ENCODE data around the gene BRPF1.
A peak's percentile ranks its signal among the peaks of the same experiment; 100 is the strongest.

BRPF1 gene

GRCh38 chr3:9787714-9788113 lies 56.2 kb downstream of the BRPF1 start:
- DNase-seq (ENCODE audit: low read depth): no peak

- DNase-seq (ENCODE audit: low read depth): no peak
Measured at GRCh38 chr3:9791127-9791526, 59.6 kb downstream of the BRPF1 start.

GRCh38 chr3:9791790-9792404 lies 60.4 kb downstream of the BRPF1 start:
- no peak for DNase-seq (ENCODE audit: low read depth)

DNA sequence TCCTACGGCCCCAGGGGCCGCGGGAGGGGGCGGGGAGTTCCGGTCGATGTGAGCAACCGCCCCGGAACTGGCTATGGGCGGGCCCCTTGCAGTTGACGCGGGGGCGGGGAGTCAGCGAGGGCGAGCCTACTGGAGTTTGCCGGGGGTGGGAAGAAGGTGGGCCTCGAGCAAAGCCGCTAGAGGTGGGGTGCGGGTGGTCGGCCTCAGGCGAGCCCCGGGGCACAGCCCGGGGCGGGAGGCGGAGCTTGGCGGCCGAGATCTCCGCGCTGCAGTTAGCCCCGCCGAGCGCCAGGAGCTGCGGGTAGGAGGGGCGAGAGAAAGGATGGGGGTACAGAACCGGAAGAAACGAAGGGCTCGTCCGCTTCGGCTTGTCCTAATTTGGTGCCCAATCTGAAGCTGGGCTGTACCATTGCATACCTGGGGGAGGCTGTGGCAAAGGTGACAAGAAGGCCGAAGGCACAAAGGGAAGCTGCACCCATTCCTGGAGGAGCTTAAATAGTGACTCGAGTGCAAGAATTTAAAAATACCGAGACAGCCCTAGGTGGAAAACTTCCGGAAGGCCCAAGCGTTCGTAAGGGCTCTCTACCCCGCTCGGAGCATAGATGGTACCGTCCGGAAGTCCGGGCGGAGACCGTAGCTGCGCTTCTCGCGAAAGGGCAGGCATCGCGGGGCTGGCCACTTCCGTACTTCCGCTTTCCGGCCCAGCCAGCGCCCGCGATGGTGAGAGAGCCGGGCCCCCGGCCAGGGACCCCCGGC lies 61.0 kb downstream of the BRPF1 start, which contains the start of the genes ARPC4 and TADA3:
Gene ARPC4, plus strand, starts transcription at position 678 of the 756 bp plus-strand sequence. Its CDS starts 40 bp downstream, at position 718.
Gene TADA3, minus strand, starts transcription at position 69 of the 756 bp plus-strand sequence. CDS start 1,007 bp downstream, outside the sequence.
- peak; percentile 92 for DNase-seq (ENCODE audit: low read depth)

DNA sequence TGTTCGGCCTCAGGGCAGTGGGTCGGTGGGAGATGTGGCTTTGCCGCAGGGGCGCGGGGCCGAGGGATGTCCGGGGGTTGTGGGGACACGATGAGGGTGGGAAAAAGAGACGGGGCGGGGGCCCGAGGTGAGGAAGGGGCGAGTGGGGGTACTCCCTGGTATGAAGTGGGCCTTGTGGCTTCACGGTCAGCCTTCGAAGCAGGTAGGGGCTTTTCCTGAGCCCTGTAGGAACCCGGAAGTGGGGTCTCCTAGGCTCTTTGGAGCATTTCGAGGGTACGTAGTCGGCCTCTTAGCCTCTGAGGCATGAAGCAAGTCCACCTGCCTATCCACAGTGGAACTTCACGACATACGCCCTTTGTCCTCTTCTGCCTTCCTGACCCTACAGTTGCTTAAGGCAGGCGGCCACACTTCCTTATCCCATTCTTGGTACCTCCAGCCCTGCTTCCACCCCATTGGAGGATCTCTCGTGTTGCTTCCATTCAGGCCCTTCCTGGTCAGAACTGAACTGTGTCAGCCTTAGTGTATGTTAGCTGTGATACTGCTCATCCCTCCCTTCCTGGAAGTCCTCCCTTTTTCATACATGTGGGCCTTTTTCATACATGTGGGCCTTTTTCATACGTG lies 61.7 kb downstream of the BRPF1 start:
- DNase-seq (ENCODE audit: low read depth): no peak

DNA sequence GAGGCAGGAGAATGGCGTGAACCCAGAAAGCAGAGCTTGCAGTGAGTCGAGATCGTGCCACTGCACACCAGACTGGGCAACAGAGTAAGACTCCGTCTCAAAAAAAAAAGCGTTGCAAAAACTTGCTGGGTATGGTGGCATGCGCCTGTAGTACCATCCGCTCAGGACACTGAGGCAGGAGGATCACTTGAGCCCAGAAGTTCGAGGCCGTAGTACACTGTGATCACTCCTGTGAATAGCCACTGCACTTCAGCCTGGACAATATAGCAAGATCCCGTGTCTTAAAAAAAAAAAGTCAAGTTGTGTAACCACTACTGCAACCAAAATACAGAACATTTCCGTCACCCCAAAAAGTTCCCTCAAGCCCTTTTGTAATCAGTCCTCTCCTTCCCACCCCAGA lies 62.9 kb downstream of the BRPF1 start:
- no peak for DNase-seq (ENCODE audit: low read depth)

- no peak for DNase-seq (ENCODE audit: low read depth)
Measured at GRCh38 chr3:9795207-9795606, 63.7 kb downstream of the BRPF1 start.

- DNase-seq (ENCODE audit: low read depth): no peak
Measured at GRCh38 chr3:9797196-9797945, 65.8 kb downstream of the BRPF1 start.

Data from stimulated activated CD4-positive, alpha-beta T cell treated with anti-CD3 and anti-CD28 coated beads, Interleukin-2, amount 100 ng/mL, for 4 hours (primary cell).